GM21528 (cell line): Measurements from ENCODE around the gene CXCL5.
"Not testable (repeated sequence)": the region's sequence is repeated elsewhere in the genome, so short reads cannot be mapped to it uniquely, and the experiment has no call there.

Experiments used
- ATAC-seq: cut with Tn5 transposase; IDR thresholded peaks from one replicate; pipeline ENCODE4 v1.9.1; 2021; ENCODE audit warnings: mild to moderate bottlenecking, moderate library complexity; ENCODE audit not compliant: unreplicated experiment, low FRiP score

The CXCL5 gene

GRCh38 chr4:73976716-73977115 lies 21.8 kb downstream of the CXCL5 start:
- ATAC-seq, result no peak

- no peak for ATAC-seq
Observed at GRCh38 chr4:73976217-73976616, 22.3 kb downstream of the CXCL5 start.

DNA sequence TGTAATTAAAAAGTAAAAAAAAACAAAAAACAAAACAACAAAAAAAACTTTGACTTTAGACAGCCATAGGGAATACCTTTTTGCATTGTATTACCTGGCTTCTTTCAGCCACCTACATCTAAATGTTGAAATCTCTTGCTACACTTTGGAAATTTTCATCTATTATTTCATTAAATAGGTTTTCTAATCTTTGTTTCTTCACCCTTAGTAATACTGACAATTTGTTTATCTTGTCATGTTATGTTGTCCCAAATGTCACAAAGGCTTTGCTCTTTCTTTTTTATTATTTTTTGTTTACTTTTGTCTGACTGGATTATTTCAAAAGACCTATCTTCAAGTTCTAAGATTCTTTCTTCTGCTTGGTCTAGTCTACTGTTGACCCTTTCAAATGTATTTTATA lies 24.1 kb downstream of the CXCL5 start:
- ATAC-seq, result no peak

- ATAC-seq, result no peak
Observed at GRCh38 chr4:73970945-73971344, 27.5 kb downstream of the CXCL5 start.

DNA sequence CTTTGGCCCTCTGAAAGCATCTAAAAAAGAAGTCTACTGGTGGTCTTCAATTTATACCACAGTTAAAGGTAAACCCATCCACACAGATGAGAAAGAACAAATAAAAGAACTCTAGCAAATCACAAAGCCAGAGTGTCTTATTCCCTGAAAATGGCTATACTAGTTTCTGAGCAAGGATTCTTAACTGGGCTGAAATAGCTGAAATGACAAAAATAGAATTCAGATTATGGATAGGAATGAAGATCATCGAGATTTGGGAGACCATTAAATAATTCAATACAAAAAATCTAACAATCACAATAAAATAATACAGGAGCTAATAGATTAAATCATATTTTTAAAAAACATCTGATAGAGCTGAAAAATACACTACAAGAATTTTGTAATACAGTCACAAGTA lies 28.5 kb downstream of the CXCL5 start:
- no peak for ATAC-seq

- ATAC-seq, result no peak
Observed at GRCh38 chr4:73967866-73968265, 30.6 kb downstream of the CXCL5 start.

- no peak for ATAC-seq
Observed at GRCh38 chr4:73964862-73965611, 33.4 kb downstream of the CXCL5 start.

DNA sequence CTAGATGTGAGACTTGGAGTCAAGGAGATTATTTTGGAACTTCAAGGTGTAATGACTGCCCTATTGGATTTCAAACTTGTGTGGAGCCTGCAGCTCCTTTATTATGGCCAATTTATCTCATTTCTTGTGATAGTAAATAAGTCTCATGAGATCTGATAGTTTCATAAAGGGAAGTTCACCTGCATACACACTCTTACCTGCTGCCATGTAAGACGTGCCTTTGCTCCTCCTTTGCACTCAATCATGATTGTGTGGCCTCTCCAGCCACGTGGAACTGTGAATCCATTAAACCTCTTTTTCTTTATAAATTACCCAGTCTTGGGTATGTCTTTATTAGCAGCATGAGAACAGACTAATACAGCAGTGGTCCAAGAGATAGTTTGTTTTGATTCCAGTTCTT lies 35.8 kb downstream of the CXCL5 start:
- no peak for ATAC-seq

DNA sequence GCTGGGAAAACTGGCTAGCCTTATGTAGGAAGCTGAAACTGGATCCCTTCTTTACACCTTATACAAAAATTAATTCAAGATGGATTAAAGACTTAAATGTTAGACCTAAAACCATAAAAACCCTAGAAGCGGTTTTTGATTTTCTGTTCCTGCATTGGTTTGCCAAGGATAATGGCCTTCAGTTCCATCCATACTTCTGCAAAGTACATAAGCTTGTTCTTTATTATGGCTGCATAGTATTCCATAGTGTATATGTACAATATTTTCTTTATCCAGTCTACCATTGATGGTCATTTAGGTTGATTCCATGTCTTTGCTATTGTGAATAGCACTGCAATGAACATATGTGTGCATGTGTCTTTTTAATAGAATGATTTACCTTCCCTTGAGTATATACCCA lies 39.4 kb downstream of the CXCL5 start:
- ATAC-seq, result not testable (repeated sequence)

DNA sequence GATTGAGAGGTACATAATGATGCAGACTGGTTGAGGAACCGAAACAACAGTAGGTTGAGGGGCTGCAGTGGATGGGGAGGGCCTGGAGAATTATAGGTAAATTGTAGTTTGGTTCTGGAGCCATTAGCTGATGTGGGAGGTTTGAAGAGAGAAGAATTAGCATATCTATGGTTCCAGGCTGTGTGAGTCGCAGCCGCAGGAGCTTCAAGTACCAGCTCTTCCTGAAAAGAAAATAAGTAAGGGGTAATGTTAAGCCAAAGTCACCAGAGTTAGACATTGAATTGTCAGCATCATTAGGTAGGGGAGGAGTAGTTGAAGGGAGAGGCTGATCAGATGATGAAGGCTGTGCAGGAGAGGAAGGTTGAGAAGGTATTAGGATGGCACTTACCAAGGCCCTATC lies 46.1 kb downstream of the CXCL5 start:
- ATAC-seq, result no peak

- not testable (repeated sequence) for ATAC-seq
Observed at GRCh38 chr4:73950376-73950920, 48.0 kb downstream of the CXCL5 start.

DNA sequence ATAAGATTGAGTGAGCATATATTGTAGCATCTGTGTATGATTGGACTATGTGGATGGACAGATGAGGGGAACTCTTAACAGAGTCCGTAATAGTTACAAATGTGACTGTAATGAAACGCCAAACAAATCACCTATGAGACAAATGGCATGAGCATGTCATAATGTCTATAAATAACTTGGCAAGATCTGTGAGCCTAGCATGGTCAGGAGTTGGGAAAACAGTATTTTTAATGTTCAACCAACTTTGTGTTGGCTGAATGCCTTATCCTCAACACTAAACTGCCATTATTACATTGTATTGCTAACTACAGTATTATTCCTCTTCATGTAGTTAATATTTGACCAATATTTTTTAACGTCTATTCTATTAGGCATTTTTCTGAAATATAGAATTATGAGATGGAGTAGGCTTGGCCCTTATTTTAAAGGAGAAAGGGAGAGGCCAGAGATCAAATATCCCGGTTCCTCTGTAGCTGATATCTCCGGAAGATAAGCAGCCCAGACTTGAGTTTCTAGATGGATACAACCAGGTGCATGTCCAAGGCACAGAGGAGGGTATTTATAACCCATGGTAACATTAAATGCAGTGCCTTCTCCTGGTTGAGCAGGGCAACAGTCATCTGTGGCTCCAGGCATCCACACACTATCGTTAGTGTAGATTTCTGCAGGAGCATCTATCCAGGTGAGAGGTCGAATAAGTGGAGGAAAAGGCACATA lies 49.3 kb downstream of the CXCL5 start:
- no peak for ATAC-seq

- ATAC-seq, result no peak
Observed at GRCh38 chr4:73948291-73948690, 50.2 kb downstream of the CXCL5 start.

DNA sequence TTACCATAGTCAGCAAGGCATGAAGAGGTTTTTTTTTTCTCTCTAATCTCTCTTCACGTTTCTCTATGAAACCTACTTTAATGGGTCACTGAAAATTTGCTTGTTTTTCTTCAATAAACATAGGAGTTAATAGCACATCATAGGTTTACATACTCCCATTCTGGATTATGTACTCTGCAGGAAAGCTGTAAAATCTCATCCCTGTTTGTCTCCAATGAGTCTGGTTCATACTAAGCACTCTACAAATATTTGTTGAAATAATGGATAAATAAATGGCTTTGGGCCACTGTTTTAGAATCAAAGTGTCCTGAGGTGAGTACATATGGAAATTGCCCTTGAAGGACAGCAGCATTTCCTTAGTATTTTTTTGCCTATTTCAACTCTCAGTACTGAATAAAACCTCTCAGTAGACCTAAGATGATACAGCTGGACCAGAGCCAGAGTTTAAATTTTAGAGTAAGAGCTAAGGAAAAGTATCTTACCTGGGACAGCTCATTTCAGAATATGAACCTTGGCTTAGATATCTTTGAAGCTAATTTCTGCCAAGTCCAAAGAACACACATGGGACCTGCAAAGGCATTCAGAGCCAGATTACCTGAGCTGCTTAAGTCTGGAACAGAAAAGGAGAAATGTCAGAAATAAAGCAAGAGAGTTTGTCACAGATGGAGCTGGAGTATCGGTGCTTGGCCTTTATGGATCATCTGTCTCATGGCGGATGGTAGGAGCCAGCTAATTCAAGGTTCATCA lies 51.1 kb downstream of the CXCL5 start:
- no peak for ATAC-seq

GRCh38 chr4:73945674-73946449 lies 52.6 kb downstream of the CXCL5 start:
- no peak for ATAC-seq
